G401.6 (cell line): ENCODE results near the gene CTBP2.
"Not testable (repeated sequence)": the region's sequence is repeated elsewhere in the genome, so short reads cannot be mapped to it uniquely, and the experiment has no call there.

Experiments used
- FAIRE-seq: peaks from 2 replicates; lab custom pipeline; 2012; peaks lifted over from hg19 to GRCh38; lab: Jason Lieb, UNC

The CTBP2 gene

DNA sequence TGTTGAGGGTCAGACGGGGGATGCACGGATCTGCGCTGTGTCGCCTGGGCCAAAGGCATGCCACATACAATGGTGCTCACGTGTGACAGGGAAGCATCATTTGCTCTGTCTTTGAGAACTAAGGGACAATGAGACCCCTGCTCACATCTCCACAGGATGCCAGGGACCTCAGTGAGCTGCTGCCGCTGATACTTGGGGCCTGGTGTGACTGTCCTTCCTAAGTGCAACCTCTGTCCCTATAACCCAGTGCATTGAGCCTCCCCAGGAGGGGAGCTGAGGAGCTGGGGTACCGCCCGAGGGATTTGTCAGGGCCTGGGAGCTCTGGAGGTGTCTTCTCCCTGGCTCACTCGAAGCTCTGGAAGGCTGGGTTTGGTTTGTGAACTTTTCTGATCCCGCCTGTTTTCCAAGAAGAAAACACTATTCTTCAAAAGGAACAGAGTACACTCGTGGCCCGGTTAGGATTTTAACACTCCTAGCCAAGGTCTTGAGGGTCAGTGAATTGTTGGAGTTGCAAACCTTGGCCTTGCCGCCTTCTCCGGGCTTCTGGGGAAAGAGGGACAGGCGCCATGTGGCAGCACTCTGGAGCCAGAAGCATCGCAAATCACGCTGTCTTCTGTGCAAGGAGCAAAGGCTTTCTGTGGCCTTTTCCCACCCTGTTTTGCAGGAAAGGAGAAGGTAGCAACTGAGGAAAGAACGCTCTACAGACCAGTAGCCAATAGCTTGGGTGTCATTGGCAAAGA lies 26.2 kb upstream of the CTBP2 start:
- FAIRE-seq, result no peak

DNA sequence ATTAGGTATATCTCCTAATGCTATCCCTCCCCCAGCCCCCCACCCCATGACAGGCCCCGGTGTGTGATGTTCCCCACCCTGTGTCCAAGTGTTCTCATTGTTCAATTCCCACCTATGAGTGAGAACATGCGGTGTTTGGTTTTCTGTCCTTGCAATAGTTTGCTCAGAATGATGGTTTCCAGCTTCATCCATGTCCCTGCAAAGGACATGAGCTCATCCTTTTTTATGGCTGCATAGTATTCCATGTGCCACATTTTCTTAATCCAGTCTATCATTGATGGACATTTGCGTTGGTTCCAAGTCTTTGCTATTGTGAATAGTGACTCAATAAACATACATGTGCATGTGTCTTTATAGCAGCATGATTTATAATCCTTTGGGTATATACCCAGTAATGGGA lies 18.7 kb upstream of the CTBP2 start:
- not testable (repeated sequence) for FAIRE-seq

GRCh38 chr10:125177641-125178640 lies 17.6 kb upstream of the CTBP2 start:
- no peak for FAIRE-seq

GRCh38 chr10:125175807-125176206 lies 15.4 kb upstream of the CTBP2 start:
- FAIRE-seq, result no peak

DNA sequence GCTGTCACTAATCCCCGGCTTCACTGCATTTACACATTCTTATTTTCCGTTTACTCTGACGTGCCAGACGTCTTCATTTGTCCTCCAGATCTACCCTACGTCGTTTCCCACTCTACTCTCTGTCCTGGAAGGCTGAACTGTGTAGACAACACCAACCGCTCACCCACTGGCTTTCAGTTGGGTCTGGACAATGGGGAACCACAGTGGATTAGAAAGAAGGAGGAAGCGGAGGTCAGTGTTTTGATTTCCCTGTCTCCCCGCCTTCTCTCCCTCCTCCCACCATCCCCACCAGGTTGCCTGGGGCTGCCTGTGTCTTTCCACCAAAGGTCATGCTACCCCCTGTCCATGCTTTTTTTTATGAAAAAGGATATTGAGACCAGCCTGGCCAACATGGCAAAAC lies 14.0 kb upstream of the CTBP2 start:
- no peak for FAIRE-seq

DNA sequence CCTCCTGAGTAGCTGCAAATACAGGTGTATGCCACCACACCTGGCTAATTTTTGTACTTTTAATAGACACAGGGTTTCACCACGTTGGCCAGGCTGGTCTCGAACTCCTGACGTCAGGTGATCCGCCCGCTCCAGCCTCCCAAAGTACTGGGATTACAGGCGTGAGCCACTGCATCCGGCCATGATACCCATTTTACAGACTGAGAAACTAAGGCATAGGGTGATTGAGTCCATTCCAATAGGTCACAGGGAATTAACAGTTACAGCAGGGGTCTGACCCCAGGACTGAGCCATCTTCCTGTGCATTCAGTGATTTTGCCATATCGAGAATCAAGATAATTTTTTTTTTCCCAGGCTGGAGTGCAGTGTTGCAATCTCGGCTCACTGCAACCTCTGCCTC lies 12.3 kb upstream of the CTBP2 start:
- FAIRE-seq, result no peak

DNA sequence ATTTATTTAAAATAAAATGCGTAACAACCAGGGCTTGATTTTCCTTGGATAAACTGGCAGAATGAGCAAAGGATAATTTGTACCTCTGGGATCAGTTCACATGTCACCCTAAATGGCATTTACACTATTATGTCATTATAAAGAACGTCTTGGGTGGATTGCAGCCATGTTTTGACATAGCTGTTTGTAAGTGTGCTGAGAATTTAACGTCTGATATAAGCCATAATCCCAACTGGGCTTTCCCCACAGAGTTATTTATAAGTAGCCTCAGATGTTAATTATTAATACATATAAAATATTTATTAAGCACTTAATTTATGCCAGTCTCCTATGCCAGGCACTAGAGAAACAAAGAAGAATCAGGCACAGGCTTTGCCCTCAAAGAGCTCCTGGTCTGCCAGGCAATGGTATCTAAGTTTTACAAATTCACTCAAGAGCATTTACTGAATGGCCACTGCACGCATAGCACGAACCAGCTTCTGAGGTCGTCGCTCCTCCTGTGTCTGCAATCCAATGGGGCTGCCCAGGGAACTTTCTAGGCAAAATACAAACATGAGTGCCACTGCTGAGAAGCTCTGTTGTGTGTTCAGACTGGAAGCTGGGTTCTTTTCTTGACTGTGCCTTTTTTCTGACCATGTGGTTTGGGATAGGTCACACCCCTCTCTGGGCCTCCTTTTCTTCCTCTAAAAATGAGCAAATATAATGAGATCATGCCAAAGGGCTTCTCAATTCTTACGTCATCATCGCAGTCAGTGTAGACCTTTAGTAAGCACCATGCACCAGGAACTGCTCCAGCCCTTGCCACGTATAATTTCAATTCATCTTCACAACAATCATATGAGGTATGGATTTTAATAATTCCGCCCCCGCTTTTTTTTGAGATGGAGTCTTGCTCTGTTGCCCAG lies 11.3 kb upstream of the CTBP2 start:
- no peak for FAIRE-seq

GRCh38 chr10:125169915-125170314 lies 9.6 kb upstream of the CTBP2 start:
- FAIRE-seq, result no peak

GRCh38 chr10:125169279-125169678 lies 8.9 kb upstream of the CTBP2 start:
- FAIRE-seq, result no peak

DNA sequence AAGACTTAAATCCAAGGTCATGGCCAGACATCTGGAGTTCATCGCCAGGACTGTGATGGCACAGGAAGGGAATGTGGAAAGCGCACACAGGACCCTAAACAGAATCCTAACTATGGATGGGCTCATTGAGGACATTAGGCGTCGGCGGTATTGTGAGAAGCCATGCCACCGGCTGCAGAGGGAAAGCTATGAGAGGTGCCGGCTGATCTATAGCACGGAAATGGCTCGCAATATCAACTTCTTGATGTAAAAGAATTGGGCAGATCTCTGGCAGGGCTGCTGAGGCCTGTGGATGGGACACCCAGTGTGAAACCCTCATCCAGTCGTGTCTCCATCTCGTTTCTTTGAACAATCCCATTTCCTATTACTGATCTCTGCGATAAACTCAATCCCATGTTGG lies 6.3 kb upstream of the CTBP2 start:
- no peak for FAIRE-seq

DNA sequence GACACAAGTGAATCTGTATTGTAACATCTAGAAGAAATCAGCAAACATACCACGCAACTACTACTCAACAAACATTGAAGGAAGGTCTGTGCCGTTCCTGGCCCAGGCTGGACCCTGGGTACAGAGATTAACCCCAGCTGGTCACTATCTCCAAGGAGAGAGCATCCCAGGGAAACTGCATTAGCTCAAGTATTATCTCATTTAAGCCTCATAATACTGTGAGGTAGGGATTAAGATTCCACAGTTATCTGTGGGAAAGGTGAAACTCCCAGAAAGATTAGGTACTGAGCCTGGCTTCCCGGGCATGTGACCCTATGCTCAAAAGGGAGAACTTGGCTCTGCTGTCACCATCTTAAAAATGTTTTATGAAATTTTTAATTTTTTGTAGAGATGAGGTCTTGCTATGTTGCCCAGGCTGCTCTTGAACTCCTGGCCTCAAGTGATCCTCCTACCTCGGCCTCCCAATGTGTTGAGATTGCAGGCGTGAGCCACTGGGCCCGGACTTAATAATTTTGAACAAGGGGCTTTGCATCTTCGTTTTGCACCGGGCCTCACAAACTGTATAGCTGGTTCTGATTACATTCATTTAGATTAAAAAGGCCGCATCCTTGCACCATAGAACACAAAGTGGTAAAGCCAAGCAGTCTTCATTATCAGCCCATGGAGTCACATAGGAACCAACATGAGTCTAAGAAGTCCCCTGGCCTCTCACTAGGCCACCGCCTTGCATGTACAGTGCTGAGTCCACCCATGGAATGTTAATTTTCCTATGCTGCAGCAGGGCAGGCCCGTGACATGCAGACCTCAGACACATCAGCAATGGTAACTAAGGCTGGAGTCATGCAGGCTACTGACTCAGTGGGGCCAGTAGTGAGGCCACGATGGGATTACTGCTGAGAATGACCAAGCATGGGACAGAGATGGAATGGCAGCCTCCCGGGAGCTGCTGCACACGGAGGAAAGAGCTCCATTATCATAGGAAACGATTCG lies 5.5 kb upstream of the CTBP2 start:
- FAIRE-seq, result no peak

DNA sequence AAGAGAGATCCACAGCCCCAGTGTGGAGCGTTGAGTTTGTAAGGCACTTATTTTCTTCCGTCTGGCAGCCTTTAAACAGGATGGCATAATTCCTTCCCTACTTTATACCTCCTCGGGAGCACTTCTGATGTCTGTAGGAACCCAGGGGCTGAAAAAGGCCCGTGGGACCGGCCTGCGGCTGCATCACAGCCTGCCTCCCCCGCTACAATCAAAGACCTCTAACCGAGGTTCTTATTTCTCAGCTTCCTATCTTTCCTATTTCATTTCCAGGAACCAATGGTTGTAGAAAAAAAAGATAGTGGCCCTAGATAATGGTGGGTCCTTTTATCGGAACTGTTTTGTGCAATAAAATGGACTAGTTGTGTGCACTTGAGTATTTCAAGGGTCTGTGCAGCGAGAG lies 4.1 kb upstream of the CTBP2 start:
- FAIRE-seq, result no peak

DNA sequence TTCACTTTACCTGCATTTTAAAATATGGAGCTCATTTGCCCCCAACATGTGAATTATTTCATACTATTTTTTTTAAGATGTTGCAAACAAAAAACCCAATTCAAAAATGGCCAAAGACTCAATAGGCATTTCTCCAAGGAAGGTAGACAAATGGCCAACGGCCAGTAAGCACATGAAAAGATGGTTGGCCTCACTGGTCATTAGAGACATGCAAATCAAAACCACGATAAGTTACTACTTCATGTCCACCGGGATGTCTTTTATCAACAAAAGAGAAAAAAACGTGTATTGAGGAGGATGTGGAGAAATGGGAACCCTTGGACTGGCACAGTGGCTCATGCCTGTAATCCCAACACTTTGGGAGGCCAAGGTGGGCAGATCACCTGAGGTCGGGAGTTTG lies 3.4 kb upstream of the CTBP2 start:
- FAIRE-seq, result no peak

DNA sequence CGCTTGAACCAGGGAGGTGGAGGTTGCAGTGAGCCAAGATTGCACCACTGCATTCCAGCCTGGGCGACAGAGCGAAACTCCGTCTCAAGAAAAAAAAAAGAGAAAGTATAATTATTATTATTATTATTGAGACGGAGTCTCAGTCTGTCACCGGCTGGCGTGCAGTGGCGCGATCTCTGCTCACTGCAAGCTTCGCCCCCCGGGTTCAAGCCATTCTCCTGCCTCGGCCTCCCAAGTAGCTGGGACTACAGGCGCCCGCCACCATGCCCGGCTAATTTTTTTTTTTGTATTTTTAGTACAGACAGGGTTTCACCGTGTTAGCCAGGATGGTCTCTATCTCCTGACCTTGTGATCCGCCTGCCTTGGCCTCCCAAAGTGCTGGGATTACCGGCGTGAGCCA lies 2.9 kb upstream of the CTBP2 start:
- FAIRE-seq, result not testable (repeated sequence)

- FAIRE-seq, result no peak
Measured at GRCh38 chr10:125162120-125162931, 2.0 kb upstream of the CTBP2 start.

- FAIRE-seq, result no peak
Measured at GRCh38 chr10:125161707-125162119, 1.4 kb upstream of the CTBP2 start.

- peak; percentile 74 for FAIRE-seq
Measured at GRCh38 chr10:125160856-125161706, 718 bp upstream of the CTBP2 start.

DNA sequence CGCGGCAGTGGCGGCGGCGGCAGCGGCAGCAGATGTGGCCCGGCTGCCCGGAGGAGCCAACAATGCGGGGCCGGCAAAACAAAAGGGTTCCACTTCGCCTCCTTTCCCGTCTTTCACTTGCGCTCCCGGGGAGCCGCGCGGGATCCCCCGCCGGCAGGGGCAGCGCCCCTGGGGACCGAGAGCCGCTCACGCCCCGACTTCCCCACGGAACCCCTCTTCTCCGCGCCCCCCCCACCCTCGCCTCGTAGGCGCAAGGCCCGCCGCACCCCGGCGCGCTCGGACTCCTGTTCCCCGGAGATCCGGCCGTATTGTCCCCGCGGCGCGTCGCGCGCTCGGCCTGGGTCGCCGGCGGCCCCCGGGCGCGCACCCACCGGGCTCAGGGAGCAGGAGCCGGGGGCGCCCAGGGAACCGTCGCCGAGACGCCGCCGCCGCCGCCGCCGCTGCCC lies 854 bp downstream of the CTBP2 start:
- no peak for FAIRE-seq
